Measurements from ENCODE around the gene MICALL2.

GRCh38 chr7:1484569-1484968 lies 25.3 kb upstream of the MICALL2 start:
- no peak for TF ChIP-seq POLR2AphosphoS5 (IDR thresholded peaks at IDR 0.05)
- no peak for TF ChIP-seq CTCF (IDR thresholded peaks at IDR 0.05)
